ENCODE results near the gene HSD17B2.
"Not testable (repeated sequence)": the region's sequence is repeated elsewhere in the genome, so short reads cannot be mapped to it uniquely, and the experiment has no call there.

Gene HSD17B2

DNA sequence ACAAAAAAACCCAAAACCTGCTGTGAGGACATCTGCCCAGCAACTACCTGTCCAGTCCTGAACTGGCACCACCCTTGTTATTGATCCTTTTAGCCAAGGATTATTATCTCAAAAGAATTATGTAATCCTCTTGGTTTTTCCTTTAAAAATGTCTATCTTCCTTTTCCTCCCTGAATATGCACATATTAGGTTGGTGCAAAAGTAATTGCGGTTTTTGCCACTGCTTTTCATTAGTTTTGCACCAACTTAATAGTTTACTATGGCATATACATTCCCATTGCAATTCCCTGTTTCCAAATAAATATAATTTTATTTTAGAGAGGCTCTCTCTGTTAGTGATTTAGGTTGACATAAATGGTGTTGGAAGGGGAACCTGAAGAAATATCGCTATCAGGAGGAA lies 83.7 kb downstream of the HSD17B2 start:
- in situ Hi-C loops (cut with MboI; ENCODE audit: low sequenced_read_pairs), result no loop called here

DNA sequence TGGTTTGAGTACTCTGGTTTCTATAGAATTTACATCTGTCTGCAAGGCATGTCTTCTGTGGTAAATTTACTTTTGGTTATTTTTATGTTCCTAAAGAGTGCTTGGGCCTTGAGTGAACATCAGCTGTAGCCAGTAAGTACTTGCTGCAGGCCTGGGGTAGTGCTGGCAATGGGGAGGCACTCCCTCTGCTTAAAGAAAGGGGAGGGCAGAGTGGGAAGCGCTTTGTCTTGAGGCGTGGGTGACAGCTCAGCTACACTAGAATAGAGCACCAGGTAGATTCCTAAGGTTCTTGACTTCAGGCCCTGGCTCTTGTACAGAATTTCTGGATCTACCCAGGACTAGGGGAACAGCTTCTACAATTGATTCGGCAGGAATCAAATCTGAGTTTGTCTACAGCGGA lies 84.4 kb downstream of the HSD17B2 start:
- in situ Hi-C loops (cut with MboI; ENCODE audit: low sequenced_read_pairs), result no loop called here

DNA sequence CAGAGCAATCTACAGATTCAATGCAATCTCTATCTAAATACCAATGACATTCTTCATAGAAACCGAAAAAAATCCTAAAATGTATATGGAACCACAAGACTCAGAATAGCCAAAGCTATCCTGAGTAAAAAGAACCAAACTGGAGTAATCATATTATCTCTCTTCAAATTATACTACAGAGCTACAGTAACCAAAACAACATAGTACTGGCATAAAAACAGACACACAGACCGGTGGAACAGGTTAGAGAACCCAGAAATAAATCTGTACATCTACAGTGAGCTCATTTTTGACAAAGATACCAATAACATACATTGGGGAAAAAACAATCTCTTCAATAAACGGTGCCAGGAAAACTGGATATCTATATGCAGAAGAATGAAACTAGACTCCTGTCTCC lies 89.6 kb downstream of the HSD17B2 start:
- in situ Hi-C loops (cut with MboI; ENCODE audit: low sequenced_read_pairs), result no loop called here

DNA sequence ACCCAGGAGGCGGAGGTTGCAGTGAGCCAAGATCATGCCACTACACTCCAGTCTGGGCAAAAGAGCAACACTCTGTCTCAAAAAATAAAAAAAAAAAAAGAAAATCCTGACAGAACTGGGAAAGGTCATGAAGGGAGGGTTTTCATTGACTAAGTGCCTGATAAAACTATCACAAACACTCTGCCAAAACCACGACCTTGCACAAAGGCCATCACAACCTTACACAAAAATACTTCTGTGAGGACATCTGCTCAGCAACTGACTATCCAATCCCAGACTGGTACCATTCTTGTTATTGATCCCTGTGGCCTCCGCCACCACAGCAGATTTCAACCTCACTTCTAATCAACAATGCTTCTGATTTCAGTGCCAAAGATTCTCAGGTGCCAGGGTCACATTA lies 94.8 kb downstream of the HSD17B2 start:
- in situ Hi-C loops (cut with MboI; ENCODE audit: low sequenced_read_pairs), result no loop called here

DNA sequence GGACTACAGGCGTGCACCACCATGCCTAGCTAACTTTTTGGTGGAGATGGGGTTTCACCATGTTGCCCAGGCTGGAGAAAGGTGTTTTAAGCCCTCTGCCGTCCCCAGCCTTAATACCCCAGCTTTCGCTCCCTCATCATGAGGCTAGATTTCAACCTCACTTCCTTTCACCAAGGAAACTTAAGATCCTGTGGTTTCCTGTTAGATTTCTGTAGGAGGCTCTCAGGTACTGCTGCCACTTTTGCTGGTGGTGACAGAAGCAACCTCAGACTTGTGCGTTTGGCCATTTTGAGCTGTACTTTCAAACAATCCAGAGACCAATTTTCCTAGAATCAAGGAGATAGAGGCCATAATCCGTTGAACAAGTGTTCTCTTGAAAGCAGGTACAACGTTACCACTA lies 98.7 kb downstream of the HSD17B2 start:
- in situ Hi-C loops (cut with MboI; ENCODE audit: low sequenced_read_pairs), result no loop called here

DNA sequence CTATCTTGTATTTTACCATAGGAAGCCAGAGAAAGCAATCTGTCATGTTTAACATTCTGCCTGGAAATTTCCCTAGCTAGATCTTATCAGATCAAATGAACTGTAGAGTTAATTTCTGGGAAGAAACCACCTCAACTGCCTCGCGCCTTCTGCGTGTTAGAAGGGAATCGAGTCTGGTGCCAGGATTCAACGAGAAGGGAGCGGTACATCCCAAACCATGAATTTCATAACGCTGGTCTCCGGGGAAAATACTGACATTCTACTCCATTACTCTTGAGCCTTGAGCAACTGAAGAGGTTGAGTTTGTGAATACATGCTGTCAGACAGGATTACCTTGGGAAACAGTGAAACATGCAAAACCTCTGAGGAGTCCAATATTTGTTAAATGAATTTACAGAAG lies 99.8 kb downstream of the HSD17B2 start:
- in situ Hi-C loops (cut with MboI; ENCODE audit: low sequenced_read_pairs), result no loop called here

DNA sequence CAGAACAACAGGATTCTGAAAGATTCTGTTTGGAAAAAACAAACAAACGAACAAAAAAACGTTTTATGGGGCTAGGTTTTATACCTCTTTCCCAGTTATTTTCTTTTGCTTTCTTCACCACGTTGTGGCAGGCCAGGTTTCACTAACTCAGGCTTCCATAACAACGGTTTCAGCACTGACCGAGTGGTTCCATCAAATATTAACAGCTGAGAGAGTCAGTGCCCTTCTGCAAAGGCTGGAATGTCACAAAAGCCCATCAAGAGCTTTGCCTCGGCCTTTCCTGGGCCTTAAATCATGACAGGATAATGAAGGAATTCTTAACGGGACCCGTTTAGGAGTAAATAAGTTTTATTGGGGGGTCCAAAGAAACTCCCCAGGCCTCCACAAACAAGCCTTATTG lies 100.8 kb downstream of the HSD17B2 start:
- in situ Hi-C loops (cut with MboI; ENCODE audit: low sequenced_read_pairs), result no loop called here

DNA sequence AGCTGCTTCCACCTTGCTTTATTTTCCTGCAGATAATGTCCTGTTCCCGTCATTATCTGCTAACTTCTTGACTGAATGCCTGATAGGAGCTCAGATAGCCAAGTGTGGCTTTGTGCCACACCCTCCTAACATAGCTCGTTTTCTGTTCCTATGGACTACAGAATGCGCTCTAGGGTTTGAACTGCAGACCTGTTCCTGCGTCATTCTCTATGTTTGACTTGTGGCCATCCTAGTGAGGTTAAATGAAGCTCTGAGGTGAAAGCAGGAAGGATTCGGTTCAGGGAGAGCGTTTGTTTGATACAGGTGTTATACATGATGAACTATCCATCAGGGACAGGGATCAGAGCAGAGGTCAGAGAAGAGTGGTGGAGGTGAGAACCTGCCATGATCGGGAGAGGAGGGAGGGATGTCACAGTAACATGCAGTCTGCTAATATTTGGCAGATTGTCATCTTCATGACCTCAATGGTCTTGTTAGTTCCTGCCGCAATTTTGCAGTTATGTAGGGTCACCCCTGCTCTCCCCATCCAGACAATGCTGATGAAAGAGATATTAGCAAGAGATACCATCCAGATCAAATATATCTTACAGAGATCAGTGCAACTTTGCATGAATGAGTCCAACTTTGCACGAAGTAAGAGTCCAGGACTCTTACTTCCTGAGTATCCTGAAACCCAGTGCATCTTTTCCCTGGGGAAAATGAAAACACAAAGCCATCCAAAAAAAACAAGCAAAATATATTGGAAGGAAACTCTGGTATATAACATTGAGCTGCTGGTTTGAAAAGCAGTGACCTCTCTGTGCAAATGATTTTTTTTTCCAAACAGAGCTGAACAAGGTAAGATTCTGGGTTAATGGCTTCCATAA lies 102.1 kb downstream of the HSD17B2 start:
- in situ Hi-C loops (cut with MboI; ENCODE audit: low sequenced_read_pairs), result no loop called here

DNA sequence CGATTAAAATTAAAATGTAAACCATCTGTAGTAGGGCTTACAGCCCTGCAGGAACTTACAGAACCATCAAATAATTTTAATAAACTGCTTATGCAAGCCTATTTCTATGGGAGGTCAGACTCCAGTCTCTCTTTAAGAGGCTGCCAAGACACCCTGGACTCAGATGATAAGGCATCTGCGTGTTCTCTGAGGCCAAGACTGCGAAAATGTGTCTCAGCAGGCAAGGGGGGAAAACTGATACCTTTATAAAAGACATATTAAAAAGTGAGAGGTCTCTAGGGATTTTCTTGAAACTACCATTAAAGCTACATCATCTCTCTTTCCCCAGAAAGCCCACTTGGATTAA lies 102.7 kb downstream of the HSD17B2 start:
- in situ Hi-C loops (cut with MboI; ENCODE audit: low sequenced_read_pairs), result no loop called here

DNA sequence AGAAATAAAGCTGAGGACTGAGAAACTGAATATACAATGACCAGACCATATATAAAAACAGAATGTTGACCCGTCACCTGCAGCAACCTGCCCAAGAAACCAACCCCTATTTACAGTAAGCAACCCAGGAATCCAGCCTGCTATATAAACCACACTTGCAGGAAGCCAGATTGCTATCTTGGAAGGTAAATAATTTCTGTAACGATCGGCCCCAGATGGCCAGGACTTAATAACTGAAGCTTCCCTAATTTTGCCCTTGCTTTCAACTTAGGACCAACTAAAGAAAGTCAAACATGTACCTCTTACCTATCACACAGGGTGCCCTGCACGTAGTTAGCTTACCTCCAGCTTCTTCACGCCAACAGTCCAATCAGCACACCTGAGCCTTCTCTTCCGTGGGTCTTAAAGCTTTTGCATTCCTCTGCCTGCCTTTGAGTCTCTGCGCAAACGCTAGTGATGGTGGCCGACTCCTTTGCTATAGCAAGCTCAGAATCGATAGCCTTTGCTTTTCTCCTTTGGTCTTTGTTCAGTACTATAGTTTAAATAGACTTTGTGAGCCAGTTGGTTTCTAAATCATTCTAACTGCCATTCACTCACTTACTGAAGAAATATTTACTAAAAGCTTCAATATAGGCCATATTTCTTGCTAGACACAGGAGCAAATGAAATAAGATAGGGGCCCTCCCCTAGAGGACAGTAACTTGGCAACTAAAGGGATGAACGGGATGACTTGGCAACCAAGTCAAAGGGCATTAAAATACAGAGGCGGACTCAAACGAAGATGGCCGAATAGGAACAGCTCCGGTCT lies 103.6 kb downstream of the HSD17B2 start:
- in situ Hi-C loops (cut with MboI; ENCODE audit: low sequenced_read_pairs), result no loop called here

DNA sequence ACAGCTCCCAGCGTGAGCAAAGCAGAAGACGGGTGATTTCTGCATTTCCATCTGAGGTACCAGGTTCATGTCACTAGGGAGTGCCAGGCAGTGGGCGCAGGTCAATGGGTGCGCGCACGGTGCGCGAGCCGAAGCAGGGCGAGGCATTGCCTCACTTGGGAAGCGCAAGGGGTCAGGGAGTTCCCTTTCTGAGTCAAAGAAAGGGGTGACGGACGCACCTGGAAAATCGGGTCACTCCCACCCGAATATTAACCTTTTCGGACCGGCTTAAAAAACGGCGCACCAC lies 104.2 kb downstream of the HSD17B2 start:
- in situ Hi-C loops (cut with MboI; ENCODE audit: low sequenced_read_pairs), result not testable (repeated sequence)

DNA sequence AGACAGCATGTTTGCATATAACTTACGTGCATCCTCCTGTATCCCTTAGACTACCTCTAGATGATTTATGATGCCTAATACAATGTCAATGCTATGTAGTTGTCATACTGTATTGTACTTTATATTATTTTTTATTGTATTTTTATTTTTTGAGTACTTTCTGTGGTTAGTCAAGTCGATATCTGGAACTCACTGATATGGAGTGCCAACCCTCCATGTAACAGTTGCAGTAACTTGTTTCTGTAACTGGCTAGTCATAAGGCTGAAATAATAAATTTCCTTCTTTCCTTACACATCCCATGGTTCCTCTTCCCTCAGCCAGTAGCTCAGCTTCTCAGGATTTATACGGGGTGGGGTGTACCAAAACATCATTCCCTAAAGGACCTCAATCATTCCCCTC lies 111.5 kb downstream of the HSD17B2 start:
- in situ Hi-C loops (cut with MboI; ENCODE audit: low sequenced_read_pairs), result no loop called here

DNA sequence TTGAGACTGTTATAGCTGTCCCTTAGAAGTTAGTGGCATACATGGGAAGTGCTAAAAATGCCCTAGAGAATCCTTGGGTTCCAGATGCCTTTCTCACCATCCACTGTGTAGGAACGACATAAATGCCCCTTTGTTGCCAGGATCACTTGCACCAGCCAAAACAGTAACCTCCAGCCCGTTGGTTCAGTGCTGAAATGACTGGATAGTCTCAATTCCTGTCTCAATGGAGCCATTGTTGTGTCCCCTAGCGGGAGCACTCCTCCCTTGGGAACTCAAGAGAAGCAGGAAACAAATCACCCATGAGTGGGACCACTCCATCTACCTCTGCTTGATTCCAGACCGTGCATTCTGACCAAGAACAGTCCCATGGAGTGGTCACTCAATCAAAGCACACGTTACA lies 111.9 kb downstream of the HSD17B2 start:
- in situ Hi-C loops (cut with MboI; ENCODE audit: low sequenced_read_pairs), result no loop called here

DNA sequence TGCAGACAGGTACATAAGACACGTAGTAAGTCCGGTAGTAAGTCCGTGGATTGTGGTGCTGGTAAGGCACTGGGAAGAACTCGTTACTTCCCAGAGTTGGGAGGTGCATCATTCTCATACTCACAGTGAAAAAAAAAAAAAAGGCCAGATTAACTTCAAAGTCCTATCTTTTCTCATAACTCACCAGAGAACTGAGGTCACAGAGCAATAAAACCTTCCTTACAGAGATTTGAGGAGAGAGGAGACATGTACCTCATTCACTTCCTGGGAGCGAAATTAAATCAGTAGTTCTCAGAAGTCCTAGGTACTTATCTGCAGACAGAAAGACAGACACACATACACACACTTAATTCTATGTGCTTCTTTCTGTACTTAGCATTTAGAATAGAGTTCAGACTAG lies 112.5 kb downstream of the HSD17B2 start:
- in situ Hi-C loops (cut with MboI; ENCODE audit: low sequenced_read_pairs), result no loop called here

Measured in hTERT RPE-1 (cell line).